Stimulated activated CD4-positive, alpha-beta T cell treated with anti-CD3 and anti-CD28 coated beads, Interleukin-2, amount 100 ng/mL, for 4 hours (primary cell): ENCODE measurements around the gene LHX5.

ENCODE experiments used
- DNase-seq: peaks from one replicate; pipeline ENCODE4 v3.0.0-alpha.2; 2020; ENCODE audit warnings: low read depth

Gene LHX5

DNA sequence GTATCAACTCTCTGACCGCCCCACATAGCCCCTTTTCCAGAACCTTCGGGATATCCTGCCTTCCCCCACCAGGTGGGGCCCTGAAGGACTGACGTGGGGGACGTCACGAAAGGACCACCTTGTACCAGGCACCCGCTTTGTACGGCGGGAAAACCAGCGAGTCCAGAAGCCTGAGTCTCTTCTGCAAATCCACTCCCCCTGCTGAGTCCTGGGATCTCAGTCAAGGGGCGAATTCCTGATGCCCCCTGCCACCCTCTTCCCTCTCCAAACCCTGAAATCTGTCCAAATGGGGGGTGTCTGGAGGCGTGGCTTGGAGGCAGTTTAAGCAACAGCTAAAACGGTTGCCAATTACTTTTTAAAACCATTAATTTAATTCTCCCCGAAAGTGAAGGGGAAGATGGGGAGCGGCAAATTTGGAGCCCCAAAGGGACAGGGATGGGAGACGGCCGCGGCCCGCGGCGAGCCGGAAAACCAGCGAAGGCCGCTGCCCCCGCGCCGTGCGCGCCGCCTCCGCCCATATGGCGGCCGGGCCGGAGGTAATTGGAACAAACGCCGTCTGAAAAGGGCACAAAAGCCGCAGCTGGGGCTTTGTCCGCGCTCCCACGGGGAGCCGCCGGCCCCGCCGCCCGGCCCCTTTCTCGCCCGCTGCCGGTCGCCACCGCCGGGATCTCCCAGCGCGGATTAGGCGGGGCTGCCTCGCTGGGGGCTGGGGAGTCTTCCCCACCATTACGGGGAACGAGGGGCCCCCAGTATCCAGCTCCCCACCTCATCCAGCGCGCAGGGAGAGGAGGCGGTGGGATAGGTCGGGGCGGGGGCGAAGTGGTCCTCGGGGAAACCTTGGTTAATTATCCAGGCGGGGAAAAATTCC is 6.6 kb downstream of the LHX5 start:
- DNase-seq, result no peak

DNA sequence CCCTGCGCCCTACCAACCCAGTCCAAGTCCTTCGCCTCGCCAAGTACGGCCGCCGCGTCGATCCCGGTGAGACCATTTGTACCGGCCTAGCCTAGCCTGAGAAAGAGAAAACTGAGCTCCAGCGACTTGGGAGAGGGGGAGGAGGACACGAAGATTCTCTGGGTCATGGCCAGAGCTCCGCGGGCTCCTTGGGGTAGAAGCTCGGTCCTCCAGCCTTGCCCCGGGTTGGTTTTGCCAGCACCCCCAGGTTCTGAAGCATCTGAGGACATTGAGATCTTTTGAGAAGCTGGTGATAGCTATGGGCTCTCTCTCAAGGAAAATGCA is 7.3 kb downstream of the LHX5 start:
- no peak for DNase-seq

DNA sequence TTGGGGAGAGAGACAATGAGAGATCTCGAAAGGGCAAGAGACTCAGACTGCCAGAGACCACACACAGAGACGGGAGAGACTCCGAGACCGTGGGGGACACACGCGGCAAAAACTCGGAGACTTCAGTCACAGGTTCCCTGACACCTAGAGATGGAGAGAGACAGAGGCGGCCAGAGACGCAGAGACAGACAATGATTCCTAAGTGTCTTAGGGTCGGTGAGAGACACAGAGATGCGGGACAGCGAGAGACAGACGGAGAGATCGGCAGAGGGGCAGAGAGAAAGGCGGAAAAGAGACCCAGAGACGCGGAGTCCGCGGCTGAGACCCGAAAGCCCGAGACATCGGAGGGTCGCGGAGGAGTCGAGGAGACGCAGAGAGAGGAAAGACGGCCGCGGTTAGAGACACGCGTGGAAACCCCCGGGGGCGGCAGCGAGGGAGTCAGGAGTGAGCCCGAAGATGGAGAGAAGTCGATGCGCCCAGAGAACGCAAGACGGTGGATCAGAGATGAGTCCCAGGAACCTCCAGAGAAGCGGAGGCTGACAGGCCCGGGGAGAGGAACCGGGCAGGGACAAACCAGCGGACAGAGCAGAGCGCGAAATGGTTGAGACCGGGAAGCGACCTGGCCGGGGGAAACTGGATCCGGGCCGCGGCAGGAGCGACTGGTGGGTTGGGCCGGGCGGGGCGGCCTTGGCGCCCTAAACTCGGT is 7.8 kb downstream of the LHX5 start:
- DNase-seq, result no peak

DNA sequence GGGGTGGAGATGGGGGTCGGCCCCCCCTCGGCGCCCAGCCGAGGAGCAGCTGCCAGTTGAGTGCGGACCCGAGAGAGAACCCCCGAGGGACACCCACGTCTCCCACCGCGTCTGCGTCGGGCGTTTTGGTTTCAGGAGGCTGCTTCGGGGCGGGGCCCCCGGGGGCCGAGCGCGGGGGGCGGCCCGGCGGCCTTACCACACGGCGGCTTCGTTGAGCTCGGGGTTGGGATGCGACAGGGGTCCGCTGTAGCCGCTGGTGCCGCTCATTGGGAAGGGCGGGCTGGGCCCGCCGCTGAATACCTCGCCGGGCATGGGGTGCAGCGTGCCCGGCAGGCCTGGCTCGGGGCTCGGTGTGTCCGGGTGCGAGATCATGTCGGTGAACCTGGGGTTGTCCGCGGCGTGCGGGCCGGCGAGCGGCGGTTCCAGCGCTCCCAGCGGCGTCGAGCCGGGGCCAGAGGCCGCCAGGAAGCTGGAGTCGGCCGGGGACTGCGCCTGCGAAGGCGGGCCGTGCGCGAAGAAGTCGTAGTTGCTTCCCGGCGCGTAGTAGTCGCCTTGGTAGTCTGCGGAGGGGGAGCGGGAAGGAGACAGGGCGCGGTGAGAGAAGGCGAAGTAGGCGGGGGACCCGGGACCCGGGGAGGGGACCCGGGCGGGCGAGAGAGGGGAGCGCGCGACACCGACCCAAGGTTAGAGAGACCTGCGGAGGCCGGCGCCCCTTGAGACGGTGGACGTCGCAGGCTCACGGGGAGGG is 8.5 kb downstream of the LHX5 start:
- DNase-seq, result no peak

DNA sequence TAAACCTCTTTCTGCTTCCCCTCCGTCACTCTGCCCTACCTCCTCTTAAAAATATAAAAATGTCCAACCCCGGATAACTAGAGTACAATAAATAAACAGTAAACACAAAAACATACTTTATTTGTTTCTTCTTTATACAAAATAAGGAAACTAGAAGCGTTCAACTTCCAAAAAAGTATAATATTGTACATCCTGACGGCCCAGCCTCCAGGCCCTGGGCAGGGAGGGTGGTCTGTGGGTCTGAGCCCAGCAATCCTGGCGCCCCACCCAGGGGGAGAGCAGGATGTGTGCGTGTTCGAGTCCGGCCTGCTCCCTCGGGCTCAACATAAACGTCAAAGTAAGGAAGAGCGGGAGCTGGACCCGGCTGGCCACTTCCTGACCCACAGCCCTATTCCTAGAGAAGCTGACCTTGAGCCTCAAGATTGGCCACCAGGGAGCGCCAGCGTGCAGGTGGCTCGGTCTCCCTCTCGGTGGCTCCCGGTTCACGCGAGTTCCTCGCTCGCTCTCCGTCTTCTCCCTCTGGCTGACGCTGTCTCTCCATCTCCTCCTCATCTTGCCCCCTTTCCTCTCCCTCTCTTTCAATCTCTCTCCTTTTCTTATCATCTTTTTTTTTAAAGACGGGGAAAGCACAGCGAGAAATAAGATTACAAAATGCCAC is 9.4 kb downstream of the LHX5 start:
- DNase-seq, result peak; percentile 55

DNA sequence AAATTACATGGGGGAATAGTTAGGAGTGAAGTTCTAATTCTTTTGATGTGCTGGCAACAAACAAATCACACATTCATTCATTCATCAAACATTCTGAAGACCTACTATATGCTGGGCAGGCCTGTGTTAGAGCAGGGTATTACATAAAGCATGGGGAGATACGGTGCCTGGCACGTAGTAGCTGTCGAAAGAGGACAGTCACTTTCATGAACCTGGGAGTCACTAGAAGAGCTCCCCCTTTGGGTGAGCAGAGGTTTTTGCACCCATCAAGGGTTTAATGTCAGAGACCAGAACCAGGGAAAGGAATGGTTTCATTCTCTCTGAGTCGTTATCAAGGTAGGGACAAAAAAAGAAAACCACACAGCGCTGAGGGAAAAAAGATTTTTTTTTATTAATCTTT is 10.0 kb downstream of the LHX5 start:
- DNase-seq, result no peak

DNA sequence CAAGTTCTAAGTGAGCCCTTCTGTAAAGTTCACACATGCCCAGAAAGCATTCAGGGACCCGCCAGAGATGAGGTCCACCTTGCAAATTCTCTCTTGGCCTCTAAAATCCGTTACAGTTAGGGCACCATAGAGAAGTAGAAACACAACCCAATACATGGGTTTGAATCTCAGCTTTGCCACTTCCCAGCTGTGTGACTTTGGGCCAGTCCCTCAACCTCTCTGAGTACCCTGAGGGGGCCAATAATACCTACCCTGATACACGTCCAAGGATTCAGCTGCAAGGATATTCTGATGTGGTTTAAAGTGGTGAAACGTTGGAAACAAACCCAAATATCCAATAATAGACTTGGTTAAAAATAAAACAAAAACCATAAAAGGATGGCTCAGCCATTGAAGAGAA is 11.7 kb downstream of the LHX5 start:
- DNase-seq, result no peak

DNA sequence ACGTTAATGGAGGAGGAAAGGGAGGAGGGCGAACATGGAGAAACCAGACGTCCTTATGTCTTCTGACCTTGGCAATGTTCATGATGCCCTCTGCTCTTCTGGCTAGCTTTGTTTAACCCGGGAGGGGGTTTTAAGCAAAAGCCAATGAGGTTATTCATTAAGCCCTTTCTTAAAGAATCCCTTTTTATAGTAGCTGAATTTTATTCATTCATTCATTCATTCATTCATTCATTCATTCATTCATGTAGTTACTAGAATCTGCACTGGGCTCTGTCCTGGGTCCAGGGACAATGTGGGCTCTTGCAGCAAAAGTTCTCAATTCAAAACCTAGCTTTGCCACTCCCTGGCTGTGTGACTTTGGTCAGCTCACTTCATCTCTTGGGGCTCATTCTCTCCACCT is 14.0 kb downstream of the LHX5 start:
- DNase-seq, result no peak

DNA sequence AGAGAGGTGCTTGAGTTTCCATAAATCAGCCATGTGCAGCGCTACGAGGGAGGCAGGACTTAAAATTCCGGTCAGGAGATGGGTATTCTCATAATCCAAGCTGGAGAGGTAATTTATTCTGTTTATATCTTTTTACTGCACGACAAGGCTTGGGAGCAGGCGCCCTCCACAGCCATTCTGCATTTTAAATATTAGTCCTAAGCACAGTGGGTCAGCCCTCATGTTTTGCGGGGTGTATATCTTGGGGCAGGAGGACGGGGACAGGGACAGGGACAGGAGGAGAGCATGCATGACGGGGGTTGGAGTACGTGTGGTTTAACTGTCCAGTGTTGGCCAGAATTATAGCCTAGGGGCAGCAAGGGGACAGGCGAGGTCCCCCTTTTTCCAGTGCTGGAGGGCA is 14.5 kb downstream of the LHX5 start:
- no peak for DNase-seq

DNA sequence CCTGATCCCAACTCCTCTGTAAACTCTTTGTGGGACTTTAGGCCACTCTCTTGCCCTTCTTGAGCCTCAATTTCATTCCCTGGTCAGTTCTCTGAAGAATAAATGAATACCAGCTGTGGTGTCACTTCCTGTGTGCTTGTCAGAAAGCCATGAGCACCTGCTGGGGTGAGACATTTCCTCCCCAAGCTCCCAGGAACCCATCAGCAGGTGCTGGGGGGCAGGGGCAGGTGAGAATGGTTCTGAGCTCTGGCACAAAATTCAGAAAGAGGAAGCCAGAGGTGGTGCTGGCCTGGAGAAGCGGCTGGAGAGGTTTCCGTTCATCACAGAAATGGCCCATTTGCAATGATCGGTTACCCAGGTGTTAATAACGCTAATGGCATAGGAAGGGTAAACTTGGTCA is 14.9 kb downstream of the LHX5 start:
- DNase-seq, result no peak

DNA sequence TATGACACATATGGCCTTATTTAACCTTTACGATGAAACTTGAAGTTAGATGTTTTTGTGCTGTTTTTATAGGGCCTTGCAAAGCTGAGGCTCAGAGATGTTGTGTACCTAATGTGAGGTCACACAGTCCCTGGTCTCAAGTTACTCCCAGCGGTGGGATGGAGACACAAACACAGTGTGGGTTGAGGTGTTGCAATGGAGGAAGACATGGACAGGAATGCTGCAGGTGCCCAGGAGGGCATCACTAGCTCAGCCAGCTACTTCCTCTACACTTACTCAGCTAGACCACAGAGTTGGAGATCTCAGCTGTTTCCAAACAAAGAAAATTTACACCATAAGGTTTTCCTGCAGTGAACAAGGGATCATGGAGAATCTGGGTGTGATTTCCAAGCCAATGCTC is 15.5 kb downstream of the LHX5 start:
- DNase-seq, result no peak

DNA sequence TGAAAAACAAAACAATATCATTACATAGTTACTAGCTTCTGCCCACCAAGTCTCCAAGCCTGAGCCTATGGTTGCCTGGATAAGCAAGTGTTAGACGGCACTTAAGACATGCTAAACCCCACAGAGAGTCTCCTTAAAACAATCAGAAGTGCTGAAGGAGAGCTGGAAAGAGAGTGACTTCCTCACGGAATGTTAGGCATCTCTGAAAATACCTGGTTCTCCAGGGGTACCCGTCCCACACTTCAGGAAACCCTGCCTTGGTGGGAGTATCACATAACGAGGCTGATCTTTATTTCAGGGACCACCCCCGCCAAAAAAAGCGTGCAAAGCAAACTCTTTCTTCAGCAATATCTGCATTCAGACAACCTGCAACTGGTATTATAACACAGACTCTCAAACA is 18.3 kb downstream of the LHX5 start:
- no peak for DNase-seq

DNA sequence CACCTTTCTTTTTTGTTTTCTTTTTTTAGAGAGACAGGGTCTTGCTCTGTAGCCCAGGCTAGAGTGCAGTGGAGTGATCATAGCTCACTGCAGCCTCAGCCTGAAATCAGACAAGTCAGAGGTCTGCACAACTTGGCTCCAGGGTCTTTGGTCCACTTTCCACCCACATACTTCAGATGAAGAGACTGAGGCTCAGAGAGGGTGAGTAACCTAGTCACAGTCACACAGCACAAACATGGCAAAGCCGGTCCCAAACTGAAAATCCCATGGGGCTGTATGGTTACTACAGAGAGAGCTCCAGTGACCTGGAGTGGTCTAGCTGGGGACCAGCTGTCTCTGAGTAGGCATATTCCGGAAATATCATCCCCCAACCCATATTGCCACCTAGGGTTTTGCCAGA is 19.2 kb downstream of the LHX5 start:
- DNase-seq, result no peak

DNA sequence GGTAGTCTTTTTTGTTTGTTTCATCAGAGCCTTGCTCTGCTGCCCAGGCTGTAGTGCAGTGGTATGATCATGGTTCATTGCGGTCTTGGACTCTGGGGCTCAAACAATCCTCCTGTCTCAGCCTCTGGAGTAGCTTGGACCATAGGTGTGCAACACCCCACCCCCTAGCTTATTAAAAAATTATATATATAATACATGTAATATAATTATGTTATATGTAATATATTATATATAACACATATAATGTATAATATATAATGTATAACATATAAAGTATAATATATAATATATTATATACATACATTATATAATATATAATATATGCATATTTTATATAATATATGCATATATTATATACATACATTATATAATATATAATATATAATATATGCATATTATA is 21.8 kb downstream of the LHX5 start:
- DNase-seq, result no peak

DNA sequence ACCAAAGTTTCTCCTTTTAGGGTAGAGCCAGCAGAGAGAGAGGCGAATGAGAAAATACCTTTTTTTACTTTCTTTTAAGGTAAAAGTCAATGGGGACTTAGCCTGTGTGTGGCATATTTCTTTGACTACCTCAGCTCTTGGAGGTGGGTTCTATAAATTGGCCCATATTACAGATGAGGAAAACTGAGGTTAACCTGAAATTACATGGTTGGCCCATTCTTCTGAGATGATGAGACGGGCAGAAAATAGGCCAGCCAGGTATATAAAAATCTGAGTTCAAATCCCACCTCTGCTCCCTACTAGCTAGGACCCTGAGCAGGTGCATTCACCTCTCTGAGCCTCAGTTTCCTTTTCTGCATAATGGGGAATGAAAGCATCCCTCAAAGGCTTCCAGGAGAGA is 22.4 kb downstream of the LHX5 start:
- no peak for DNase-seq

DNA sequence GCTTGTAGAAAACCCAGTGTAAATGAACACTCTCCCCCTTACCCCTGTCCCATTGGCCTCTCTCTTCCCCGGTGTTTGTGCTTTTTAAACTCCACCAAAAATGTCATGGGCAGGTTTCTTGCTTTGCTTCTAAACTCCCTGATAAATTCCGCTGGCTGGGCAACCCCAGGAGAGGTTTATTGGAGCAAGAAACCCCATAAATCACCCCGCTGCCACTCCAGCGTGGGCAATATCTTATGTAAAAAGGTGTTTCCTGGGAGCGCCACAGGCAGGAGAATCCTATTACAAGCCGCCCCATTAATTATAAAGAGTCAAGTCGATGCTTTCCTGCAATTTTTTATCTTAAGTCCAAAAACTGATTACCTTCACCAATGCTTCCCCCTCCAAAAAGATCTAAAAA is 22.8 kb downstream of the LHX5 start:
- no peak for DNase-seq

DNA sequence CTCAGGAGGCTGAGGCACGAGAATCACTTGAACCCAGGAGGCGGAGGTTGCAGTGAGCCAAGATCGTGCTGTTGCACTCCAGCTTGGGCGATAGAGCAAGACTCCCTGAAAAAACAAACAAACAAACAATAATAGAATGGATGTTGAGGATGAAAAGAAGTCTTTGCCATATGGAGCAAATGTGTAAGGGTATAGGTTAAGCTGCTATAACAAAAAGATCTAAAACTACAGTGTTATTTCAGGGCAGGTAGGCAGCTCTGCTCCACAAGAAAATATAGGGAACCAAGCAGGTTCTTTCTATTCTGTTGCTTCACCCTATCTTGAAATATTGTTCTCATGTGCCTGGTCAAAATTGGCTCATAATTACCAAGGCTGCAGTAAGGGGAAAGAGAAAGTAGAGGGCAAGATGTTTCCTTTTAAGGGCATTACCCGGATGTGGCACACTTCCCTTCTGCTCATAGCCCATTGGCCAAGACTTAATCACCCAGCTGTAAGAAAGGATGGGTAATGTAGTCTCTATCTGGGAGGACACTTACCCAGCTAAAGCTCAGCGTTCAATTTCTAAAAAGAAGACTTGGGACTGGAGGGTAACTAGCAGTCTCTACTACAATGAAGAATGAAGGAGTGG is 26.0 kb downstream of the LHX5 start:
- DNase-seq, result no peak

DNA sequence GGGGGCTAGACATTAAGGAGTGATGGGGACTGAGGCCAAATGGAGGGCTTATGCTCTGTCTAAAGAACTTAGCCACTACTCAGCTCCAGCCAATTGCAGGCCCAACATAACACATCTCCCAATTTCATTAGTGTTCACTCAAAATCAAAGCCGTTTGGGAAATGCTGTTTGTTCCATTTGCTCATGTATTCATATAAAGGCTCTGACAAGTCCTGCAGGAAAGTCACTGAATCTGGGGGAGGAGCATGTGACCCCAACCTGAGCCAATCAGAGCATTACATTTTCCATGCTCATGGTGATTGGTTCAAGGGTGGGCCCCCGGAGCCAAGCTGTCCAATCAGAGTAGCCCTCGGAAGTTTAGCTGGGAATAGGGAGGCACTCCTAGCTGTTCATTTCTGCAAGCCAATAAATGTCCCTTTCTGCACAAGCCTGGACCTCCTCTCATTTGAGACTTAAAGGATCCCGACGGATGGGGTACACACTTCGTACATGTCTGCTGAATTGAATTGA is 28.6 kb downstream of the LHX5 start:
- DNase-seq, result no peak

DNA sequence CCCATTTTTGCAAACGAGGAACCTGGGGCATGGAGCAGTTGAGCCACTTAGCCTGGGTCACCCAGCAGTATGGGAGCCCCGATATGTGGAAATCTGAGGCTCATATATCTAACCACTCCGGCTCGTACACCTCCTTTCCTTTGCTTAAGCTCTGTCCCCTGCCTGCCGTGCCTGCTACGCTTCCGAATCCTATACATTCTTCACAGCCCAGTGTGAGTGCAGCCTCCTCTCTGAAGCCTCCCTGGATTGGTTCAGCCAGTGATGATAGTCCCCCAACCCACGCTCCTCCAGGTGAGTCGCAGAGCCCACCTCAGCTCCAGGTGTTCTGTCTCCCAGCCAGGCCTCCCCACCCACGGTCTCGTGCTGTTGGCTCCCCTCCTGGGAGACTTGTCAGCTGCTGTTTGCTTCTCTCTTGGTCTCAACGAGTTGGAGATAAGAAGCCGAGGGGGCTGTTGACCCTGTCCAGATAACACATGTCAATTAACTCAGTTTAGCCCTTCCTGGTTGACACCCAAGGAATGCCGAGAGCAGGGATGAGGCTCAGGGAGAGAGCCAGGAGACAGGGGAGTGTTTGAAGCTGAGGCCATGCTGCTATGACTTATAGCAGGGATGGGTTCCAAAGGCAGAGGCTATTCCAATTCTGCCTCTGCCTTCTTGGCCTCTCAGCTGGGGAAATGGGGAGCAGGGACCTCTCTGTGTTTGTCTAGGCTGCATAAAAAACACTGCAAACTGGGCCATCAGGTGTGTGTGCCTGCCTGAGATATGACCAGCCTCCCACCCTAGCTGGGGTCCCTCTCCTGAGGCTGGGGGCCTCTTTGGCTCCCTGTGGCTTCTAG is 30.5 kb downstream of the LHX5 start:
- DNase-seq, result no peak

DNA sequence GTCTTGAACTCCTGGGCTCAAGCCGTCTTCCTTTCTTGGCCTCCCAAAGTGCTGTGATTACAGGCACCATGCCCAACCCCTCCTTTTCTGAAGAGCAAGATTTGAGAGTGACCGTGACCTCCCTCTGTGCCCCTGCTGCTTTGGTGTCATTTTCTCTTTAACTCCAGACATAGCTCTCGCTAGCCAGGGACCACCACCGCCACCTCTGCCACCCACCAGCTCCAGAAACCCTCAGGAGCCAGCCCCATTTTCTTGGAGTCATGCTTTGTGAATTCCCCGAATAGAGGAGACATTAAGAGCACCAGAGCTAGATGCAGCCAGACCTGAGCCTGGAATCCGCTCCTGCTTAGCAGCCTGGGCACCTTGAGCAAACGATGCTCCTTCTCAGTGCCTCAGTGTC is 31.3 kb downstream of the LHX5 start:
- no peak for DNase-seq

DNA sequence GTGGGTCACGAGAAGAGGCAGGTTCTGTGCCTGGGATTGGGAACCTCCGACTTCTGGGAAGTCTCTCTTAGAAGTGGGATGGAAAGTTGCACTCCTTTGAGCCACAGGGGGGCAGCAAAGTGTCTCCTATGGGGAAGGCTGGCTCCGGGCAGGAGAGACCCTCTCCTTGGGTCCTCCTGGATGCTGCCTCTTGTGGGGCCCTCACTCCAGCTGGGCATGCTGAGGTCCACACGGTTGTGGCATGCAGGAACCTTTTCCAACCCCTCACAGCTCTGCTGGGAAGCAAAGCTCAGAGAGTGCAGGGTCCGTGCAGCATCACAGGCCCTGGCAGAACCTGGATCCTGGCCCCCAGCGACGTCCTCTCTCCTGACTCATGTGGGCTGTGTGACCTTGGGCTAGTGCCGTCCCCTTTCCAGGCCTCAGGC is 32.1 kb downstream of the LHX5 start:
- no peak for DNase-seq
